ENCODE results near the gene JAK3. TPM values are rescaled to one million over a fixed set of nuclear protein-coding genes. Genes with fewer than 3 reads are reported as not detected.

JAK3 gene
- polyA plus RNA-seq, 2 of the 4 experiments (the other 2 are of a cell fraction) = 0.31 to 0.89 TPM

DNA sequence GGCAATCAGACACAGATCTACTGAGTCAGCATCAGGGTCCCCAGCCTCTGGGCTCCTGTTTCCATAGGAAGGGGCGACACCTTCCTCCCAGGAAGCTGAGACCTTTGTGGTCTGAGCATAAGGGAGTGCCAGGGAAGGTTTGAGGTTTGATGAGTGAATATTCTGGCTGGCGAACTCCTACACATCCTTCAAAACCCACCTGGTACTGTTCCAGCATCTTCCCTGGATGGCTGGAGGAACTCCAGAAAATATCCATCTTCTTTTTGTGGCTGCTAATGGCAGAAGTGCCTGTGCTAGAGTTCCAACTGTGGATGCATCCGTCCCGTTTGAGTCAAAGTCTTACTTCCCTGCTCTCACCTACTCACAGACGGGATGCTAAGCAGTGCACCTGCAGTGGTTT lies 35.7 kb downstream of the JAK3 start:
- 80% methylated on average over 4 of the region's 5 CpGs for WGBS (ENCODE audit: missing lambda C conversion rate)
- Histone ChIP-seq H3K27ac (no peak overlapping the region), H3K9me3 (0 out of 3 replicates have a peak, but pooled peaks cover 2% of the 10 kb centered on the region), H3K4me2 (no peak overlapping the region), H3K4me1 (no peaks in the 10 kb centered on the region), H3K4me3 (no peak overlapping the region)
- ATAC-seq = no peak
- ChIA-PET POLR2A (no interaction called here), CTCF (interaction anchor here (0.7 to 2.1 kb wide), 2 partner anchors 28 to 44 kb away, joined by 3 to 6 read pairs; no protein-coding TSS in a partner anchor)
- TF ChIP-seq ESRRA (IDR thresholded peaks at IDR 0.05; ENCODE audit: borderline replicate concordance, low read length) (no peak), HOXB13 (CRISPR knock-in tag; IDR thresholded peaks at IDR 0.05; ENCODE audit: low read depth) (no peak), MAFK (IDR thresholded peaks at IDR 0.05; ENCODE audit: partially characterized antibody) (peak; percentile 2), JUNB (IDR thresholded peaks at IDR 0.05) (no peak), MYC (IDR thresholded peaks at IDR 0.05; ENCODE audit: borderline replicate concordance, low read length) (no peak)
- DNase-seq (ENCODE audit: low read depth in 1 of 2, low spot score in 1 of 2) = no peak
- no peak for FAIRE-seq

- TF ChIP-seq NFE2L2 (conservative IDR thresholded peaks at IDR 0.05; ENCODE audit: low read length) (no peak), RARB (CRISPR knock-in tag; IDR thresholded peaks at IDR 0.05) (no peak), CHD4 (IDR thresholded peaks at IDR 0.05; ENCODE audit: borderline replicate concordance) (no peak), ZNF302 (CRISPR knock-in tag; IDR thresholded peaks at IDR 0.05) (no peak), JUNB (IDR thresholded peaks at IDR 0.05) (no peak), RAD21 (conservative IDR thresholded peaks at IDR 0.05 in 1 of 2, IDR thresholded peaks at IDR 0.05 in 1 of 2) (no peak), EHMT2 (IDR thresholded peaks at IDR 0.05; ENCODE audit: low read depth) (no peak), GATA3 (IDR thresholded peaks at IDR 0.05; ENCODE audit: borderline replicate concordance) (no peak), SMC3 (IDR thresholded peaks at IDR 0.05) (no peak), KDM5A (IDR thresholded peaks at IDR 0.05) (no peak), JUN (IDR thresholded peaks at IDR 0.05) (no peak), HOXA7 (CRISPR knock-in tag; IDR thresholded peaks at IDR 0.05) (no peak), EP300 (IDR thresholded peaks at IDR 0.05) (no peak)
- 79% methylated on average over 17 of the region's 20 CpGs for WGBS (ENCODE audit: missing lambda C conversion rate)
- Histone ChIP-seq H3K9me3 (0 out of 3 replicates have a peak, but pooled peaks cover 2% of the 10 kb centered on the region), H3K27ac (no peak overlapping the region), H3K4me1 (no peaks in the 10 kb centered on the region), H3K4me2 (no peak overlapping the region), H3K4me3 (no peak overlapping the region)
- FAIRE-seq (no peak), DNase-seq (ENCODE audit: low read depth in 1 of 2, low spot score in 1 of 2) (no peak), ATAC-seq (no peak)
- CTCF ChIA-PET = interaction anchor here (2.1 kb wide), 1 partner anchor 28 kb away, joined by 6 read pairs; no protein-coding TSS in a partner anchor
- POLR2A ChIA-PET = no interaction called here
Measured at GRCh38 chr19:17811681-17812080, 36.1 kb downstream of the JAK3 start.

GRCh38 chr19:17811103-17811502 lies 36.7 kb downstream of the JAK3 start:
- no peak overlapping the region for H3K27ac ChIP-seq
- ATAC-seq = no peak
- no peak for DNase-seq (ENCODE audit: low read depth in 1 of 2, low spot score in 1 of 2)
- no peak overlapping the region for H3K4me2 ChIP-seq
- no peaks in the 10 kb centered on the region for H3K9me3 ChIP-seq
- H3K4me3 ChIP-seq = no peak overlapping the region
- ChIA-PET POLR2A (no interaction called here), CTCF (interaction anchor here (0.6 to 0.7 kb wide), 3 partner anchors 12 to 1175 kb away, joined by 3 read pairs; no protein-coding TSS in a partner anchor)
- no peaks in the 10 kb centered on the region for H3K4me1 ChIP-seq
- no peak for TF ChIP-seq ZFP36 (IDR thresholded peaks at IDR 0.05; ENCODE audit: borderline replicate concordance, partially characterized antibody)
- TF ChIP-seq CBX8 (IDR thresholded peaks at IDR 0.05) = no peak
- TF ChIP-seq MAZ (IDR thresholded peaks at IDR 0.05; ENCODE audit: borderline replicate concordance, low read depth, low read length) = no peak
- no peak for TF ChIP-seq ATOH8 (CRISPR knock-in tag; IDR thresholded peaks at IDR 0.05; ENCODE audit: low read depth)
- no peak for TF ChIP-seq EHF (CRISPR knock-in tag; IDR thresholded peaks at IDR 0.05)
- TF ChIP-seq RNF2 (IDR thresholded peaks at IDR 0.05; ENCODE audit: borderline replicate concordance, low read depth) = no peak
- TF ChIP-seq ZNF302 (CRISPR knock-in tag; IDR thresholded peaks at IDR 0.05) = no peak
- no peak for TF ChIP-seq POLR2AphosphoS2 (conservative IDR thresholded peaks at IDR 0.05; ENCODE audit: low read length)
- TF ChIP-seq BHLHE40 (IDR thresholded peaks at IDR 0.05; ENCODE audit: low read depth, low read length) = no peak
- TF ChIP-seq KDM1A (IDR thresholded peaks at IDR 0.05; ENCODE audit: low read depth) = no peak
- no peak for TF ChIP-seq NR3C1 (IDR thresholded peaks at IDR 0.05)
- no peak for TF ChIP-seq TP53 (CRISPR knock-in tag; IDR thresholded peaks at IDR 0.05)
- no peak for TF ChIP-seq RCOR1 (IDR thresholded peaks at IDR 0.05; ENCODE audit: low read depth, low read length)
- TF ChIP-seq PHF8 (IDR thresholded peaks at IDR 0.05; ENCODE audit: borderline replicate concordance, low read depth) = no peak
- no peak for TF ChIP-seq HDAC2 (IDR thresholded peaks at IDR 0.05)
- WGBS (ENCODE audit: missing lambda C conversion rate) = 82% methylated on average over 2 of the region's 2 CpGs
- no peak for FAIRE-seq
